ENCODE data around the gene KIF22. TPM values are rescaled to one million over a fixed set of nuclear protein-coding genes. Genes with fewer than 3 reads are reported as not detected.

KIF22 gene
- total and polyA plus RNA-seq, 9 of the 15 experiments (the other 6 are each of a cell fraction or from before 2014, with no cell fraction given): 8.7 to 232 (median 131) TPM

DNA sequence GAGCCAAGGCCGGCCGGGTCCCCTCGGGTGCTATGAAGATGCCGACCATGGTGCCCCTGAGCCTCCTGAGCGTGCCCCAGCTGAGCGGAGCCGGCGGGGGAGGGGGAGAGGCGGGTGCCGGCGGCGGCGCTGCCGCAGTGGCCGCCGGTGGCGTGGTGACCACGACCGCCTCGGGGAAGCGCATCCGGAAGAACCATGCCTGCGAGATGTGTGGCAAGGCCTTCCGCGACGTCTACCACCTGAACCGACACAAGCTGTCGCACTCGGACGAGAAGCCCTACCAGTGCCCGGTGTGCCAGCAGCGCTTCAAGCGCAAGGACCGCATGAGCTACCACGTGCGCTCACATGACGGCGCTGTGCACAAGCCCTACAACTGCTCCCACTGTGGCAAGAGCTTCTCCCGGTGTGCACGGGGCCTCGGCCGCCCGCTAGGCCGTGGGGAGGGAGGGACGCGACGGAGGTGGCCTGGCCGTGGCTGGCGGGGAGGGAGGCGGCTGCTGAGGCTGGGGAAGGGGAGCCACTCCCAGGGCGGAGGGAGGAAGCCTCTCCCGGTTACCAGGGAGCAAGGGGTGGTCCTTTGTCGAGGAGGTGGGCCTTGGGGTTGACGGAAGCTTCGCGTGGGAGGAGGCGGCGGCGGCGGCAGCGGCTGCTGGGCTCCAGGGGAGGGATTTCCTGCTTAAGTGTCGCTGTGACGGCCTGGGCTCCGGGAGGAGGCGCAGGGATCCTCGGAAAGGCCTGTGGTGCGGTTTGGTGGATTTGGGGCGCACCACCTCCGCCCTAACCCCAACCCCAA is 17.1 kb downstream of the KIF22 start (continued):
- TF ChIP-seq ILK (tag; IDR thresholded peaks at IDR 0.05; ENCODE audit: borderline replicate concordance, low read depth) (no peak), SP1 (CRISPR knock-in tag; IDR thresholded peaks at IDR 0.05) (peak; percentile 91), TGIF2 (CRISPR knock-in tag; IDR thresholded peaks at IDR 0.05) (0 out of 2 replicates have a peak, but pooled peaks have one; percentile 79), PURB (CRISPR knock-in tag; IDR thresholded peaks at IDR 0.05; ENCODE audit: low read depth) (no peak), HNRNPL (IDR thresholded peaks at IDR 0.05; ENCODE audit: low read depth, low read length) (peak; percentile 72; the same call in 1 of the 2 replicates), ZNF778 (CRISPR knock-in tag; IDR thresholded peaks at IDR 0.05) (no peak), PHB (CRISPR knock-in tag; IDR thresholded peaks at IDR 0.05) (no peak), ZNF316 (IDR thresholded peaks at IDR 0.05) (no peak), NBN (IDR thresholded peaks at IDR 0.05; ENCODE audit: low read depth) (peak; percentile 47; the same call in 1 of the 2 replicates), NONO (IDR thresholded peaks at IDR 0.05; ENCODE audit: low read depth in 2 of 2, low read length in 1 of 2) (no peak), ZNF165 (CRISPR knock-in tag; IDR thresholded peaks at IDR 0.05; ENCODE audit: borderline replicate concordance) (no peak), ZNF589 (CRISPR knock-in tag; IDR thresholded peaks at IDR 0.05; ENCODE audit: low read depth) (peak; percentile 67; the same call in 1 of the 2 replicates), ZNF830 (CRISPR knock-in tag; IDR thresholded peaks at IDR 0.05) (peak; percentile 86; the same call in 1 of the 2 replicates), KLF16 (IDR thresholded peaks at IDR 0.05) (peak; percentile 58; the same call in 1 of the 2 replicates)
- TF ChIP-seq, protein P1, sequence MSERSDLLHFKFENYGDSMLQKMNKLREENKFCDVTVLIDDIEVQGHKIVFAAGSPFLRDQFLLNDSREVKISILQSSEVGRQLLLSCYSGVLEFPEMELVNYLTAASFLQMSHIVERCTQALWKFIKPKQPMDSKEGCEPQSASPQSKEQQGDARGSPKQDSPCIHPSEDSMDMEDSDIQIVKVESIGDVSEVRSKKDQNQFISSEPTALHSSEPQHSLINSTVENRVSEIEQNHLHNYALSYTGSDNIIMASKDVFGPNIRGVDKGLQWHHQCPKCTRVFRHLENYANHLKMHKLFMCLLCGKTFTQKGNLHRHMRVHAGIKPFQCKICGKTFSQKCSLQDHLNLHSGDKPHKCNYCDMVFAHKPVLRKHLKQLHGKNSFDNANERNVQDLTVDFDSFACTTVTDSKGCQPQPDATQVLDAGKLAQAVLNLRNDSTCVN (CRISPR knock-in tag; IDR thresholded peaks at IDR 0.05): no peak
- TF ChIP-seq, protein P2, sequence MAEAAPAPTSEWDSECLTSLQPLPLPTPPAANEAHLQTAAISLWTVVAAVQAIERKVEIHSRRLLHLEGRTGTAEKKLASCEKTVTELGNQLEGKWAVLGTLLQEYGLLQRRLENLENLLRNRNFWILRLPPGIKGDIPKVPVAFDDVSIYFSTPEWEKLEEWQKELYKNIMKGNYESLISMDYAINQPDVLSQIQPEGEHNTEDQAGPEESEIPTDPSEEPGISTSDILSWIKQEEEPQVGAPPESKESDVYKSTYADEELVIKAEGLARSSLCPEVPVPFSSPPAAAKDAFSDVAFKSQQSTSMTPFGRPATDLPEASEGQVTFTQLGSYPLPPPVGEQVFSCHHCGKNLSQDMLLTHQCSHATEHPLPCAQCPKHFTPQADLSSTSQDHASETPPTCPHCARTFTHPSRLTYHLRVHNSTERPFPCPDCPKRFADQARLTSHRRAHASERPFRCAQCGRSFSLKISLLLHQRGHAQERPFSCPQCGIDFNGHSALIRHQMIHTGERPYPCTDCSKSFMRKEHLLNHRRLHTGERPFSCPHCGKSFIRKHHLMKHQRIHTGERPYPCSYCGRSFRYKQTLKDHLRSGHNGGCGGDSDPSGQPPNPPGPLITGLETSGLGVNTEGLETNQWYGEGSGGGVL (CRISPR knock-in tag; IDR thresholded peaks at IDR 0.05): no peak
- TF ChIP-seq, protein P3, sequence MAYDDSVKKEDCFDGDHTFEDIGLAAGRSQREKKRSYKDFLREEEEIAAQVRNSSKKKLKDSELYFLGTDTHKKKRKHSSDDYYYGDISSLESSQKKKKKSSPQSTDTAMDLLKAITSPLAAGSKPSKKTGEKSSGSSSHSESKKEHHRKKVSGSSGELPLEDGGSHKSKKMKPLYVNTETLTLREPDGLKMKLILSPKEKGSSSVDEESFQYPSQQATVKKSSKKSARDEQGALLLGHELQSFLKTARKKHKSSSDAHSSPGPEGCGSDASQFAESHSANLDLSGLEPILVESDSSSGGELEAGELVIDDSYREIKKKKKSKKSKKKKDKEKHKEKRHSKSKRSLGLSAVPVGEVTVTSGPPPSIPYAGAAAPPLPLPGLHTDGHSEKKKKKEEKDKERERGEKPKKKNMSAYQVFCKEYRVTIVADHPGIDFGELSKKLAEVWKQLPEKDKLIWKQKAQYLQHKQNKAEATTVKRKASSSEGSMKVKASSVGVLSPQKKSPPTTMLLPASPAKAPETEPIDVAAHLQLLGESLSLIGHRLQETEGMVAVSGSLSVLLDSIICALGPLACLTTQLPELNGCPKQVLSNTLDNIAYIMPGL (CRISPR knock-in tag; IDR thresholded peaks at IDR 0.05): peak; percentile 98
- TF ChIP-seq, protein P4, sequence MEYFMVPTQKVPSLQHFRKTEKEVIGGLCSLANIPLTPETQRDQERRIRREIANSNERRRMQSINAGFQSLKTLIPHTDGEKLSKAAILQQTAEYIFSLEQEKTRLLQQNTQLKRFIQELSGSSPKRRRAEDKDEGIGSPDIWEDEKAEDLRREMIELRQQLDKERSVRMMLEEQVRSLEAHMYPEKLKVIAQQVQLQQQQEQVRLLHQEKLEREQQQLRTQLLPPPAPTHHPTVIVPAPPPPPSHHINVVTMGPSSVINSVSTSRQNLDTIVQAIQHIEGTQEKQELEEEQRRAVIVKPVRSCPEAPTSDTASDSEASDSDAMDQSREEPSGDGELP (CRISPR knock-in tag; IDR thresholded peaks at IDR 0.05; ENCODE audit: borderline replicate concordance): peak; percentile 91
- TF ChIP-seq, protein P5, sequence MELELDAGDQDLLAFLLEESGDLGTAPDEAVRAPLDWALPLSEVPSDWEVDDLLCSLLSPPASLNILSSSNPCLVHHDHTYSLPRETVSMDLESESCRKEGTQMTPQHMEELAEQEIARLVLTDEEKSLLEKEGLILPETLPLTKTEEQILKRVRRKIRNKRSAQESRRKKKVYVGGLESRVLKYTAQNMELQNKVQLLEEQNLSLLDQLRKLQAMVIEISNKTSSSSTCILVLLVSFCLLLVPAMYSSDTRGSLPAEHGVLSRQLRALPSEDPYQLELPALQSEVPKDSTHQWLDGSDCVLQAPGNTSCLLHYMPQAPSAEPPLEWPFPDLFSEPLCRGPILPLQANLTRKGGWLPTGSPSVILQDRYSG (tag; conservative IDR thresholded peaks at IDR 0.05; ENCODE audit: low read depth): peak; percentile 52; the same call in 1 of the 2 replicates

Measured in K562 (cell line).